HEK293 (cell line): ENCODE results near the gene METTL16.

Experiments used
- CTCF ChIA-PET: fragments of 350-600 bp; formaldehyde crosslinking; extraction: SDS; loops from one replicate; lab custom pipeline; 2021; ENCODE audit warnings: antibody characterized with exemption; lab: Yijun Ruan, JAX
- POLR2A ChIA-PET: fragments of 300-600 bp; formaldehyde crosslinking; extraction: SDS; loops from one replicate; lab custom pipeline; 2020; ENCODE audit warnings: antibody characterized with exemption, inconsistent platforms; lab: Yijun Ruan, JAX
- H3K27ac ChIP-seq: fragments of 200-500 bp; sonication (Bioruptor generic); 2 replicates; pipeline ENCODE4 v1.5.1; 2014; ENCODE audit warnings: low read depth, low read length, control low read depth, inconsistent platforms; ENCODE audit errors: extremely low read depth
- H3K36me3 ChIP-seq, 2 experiments: fragments of 200-500 bp in 1 of 2; sonication (Bioruptor generic) in 1 of 2; 1 replicate in 1 of 2; 2 replicates in 1 of 2; pipeline ENCODE4 v1.5.1; 2014 to 2017; ENCODE audit warnings: inconsistent platforms in 2 of 2, low read length in 2 of 2; ENCODE audit not compliant: control insufficient read depth in 2 of 2, insufficient read depth in 1 of 2
- H3K4me1 ChIP-seq: fragments of 200-500 bp; sonication (Bioruptor generic); 2 replicates; pipeline ENCODE4 v1.5.1; 2014; ENCODE audit warnings: mild to moderate bottlenecking, low read length, inconsistent platforms; ENCODE audit not compliant: control insufficient read depth, insufficient read depth
- H3K4me3 ChIP-seq: 2 replicates; pipeline ENCODE4 v1.5.1; 2011; ENCODE audit warnings: low read depth, mild to moderate bottlenecking, control low read depth, low read length, moderate library complexity
- H3K9me3 ChIP-seq: fragments of 200-500 bp; sonication (Bioruptor generic); 2 replicates; pipeline ENCODE4 v1.5.1; 2014; ENCODE audit warnings: low read depth, low read length, inconsistent platforms; ENCODE audit not compliant: control insufficient read depth, insufficient read depth
- BCL11A ChIP-seq: fragments of 450-650 bp; formaldehyde crosslinking; IDR thresholded peaks from 2 replicates; pipeline ENCODE4 v1.5.1; 2016; ENCODE audit warnings: low read depth, missing biosample characterization, missing genetic modification characterization
- SCRT2 ChIP-seq: fragments of 450-650 bp; formaldehyde crosslinking; IDR thresholded peaks from 2 replicates; pipeline ENCODE4 v1.5.1; 2016; ENCODE audit warnings: missing biosample characterization, missing genetic modification characterization
- ZEB2 ChIP-seq: fragments of 450-650 bp; formaldehyde crosslinking; IDR thresholded peaks from 2 replicates; pipeline ENCODE4 v1.5.1; 2016; ENCODE audit warnings: missing biosample characterization, missing genetic modification characterization
- ZIC2 ChIP-seq: fragments of 450-650 bp; formaldehyde crosslinking; IDR thresholded peaks from 2 replicates; pipeline ENCODE4 v1.5.1; 2016; ENCODE audit warnings: missing biosample characterization, missing genetic modification characterization
- ZNF10 ChIP-seq: fragments of 450-650 bp; formaldehyde crosslinking; IDR thresholded peaks from 2 replicates; pipeline ENCODE4 v1.5.1; 2017; ENCODE audit warnings: missing biosample characterization, missing genetic modification characterization
- ZNF121 ChIP-seq: fragments of 450-650 bp; formaldehyde crosslinking; IDR thresholded peaks from 2 replicates; pipeline ENCODE4 v1.5.1; 2016; ENCODE audit warnings: missing biosample characterization, missing genetic modification characterization
- ZNF169 ChIP-seq: fragments of 450-650 bp; formaldehyde crosslinking; IDR thresholded peaks from 2 replicates; pipeline ENCODE4 v1.5.1; 2016; ENCODE audit warnings: missing biosample characterization, missing genetic modification characterization
- ZNF223 ChIP-seq: fragments of 450-650 bp; formaldehyde crosslinking; IDR thresholded peaks from 2 replicates; pipeline ENCODE4 v1.5.1; 2016; ENCODE audit warnings: missing biosample characterization, missing genetic modification characterization
- ZNF274 ChIP-seq, 2 experiments: fragments of 200-500 bp in 1 of 2; fragments of 450-650 bp in 1 of 2; sonication (Bioruptor generic) in 1 of 2; formaldehyde crosslinking in 1 of 2; IDR thresholded peaks; 2 replicates each; pipeline versions ENCODE4 v1.5.1 to v1.6.1; 2014 to 2016; ENCODE audit warnings: borderline replicate concordance in 1 of 2, inconsistent platforms in 1 of 2, low read length in 1 of 2, missing biosample characterization in 1 of 2, missing genetic modification characterization in 1 of 2
- ZNF366 ChIP-seq: fragments of 450-650 bp; formaldehyde crosslinking; conservative IDR thresholded peaks from 2 replicates; pipeline ENCODE4 v1.5.1; 2016; ENCODE audit warnings: missing biosample characterization, missing genetic modification characterization
- ZNF514 ChIP-seq: fragments of 450-650 bp; formaldehyde crosslinking; IDR thresholded peaks from 2 replicates; pipeline ENCODE4 v1.5.1; 2016; ENCODE audit warnings: missing biosample characterization, missing genetic modification characterization
- ZNF585B ChIP-seq: fragments of 450-650 bp; formaldehyde crosslinking; IDR thresholded peaks from 2 replicates; pipeline ENCODE4 v1.5.1; 2016; ENCODE audit warnings: missing biosample characterization, missing genetic modification characterization
- ZNF707 ChIP-seq: fragments of 450-650 bp; formaldehyde crosslinking; IDR thresholded peaks from 2 replicates; pipeline ENCODE4 v1.5.1; 2016; ENCODE audit warnings: missing biosample characterization, missing genetic modification characterization
- ZNF776 ChIP-seq: fragments of 450-650 bp; formaldehyde crosslinking; IDR thresholded peaks from 2 replicates; pipeline ENCODE4 v1.5.0; 2017; ENCODE audit warnings: missing biosample characterization, missing genetic modification characterization, borderline replicate concordance
- TF ChIP-seq, protein P1 (sequence below): fragments of 450-650 bp; formaldehyde crosslinking; IDR thresholded peaks from 2 replicates; pipeline ENCODE4 v1.5.1; 2016; ENCODE audit warnings: missing biosample characterization, missing genetic modification characterization
- TF ChIP-seq, protein P2 (sequence below): fragments of 450-650 bp; formaldehyde crosslinking; IDR thresholded peaks from 2 replicates; pipeline ENCODE4 v1.5.1; 2016; ENCODE audit warnings: missing biosample characterization, missing genetic modification characterization
- TF ChIP-seq, protein P3 (sequence below): fragments of 450-650 bp; formaldehyde crosslinking; IDR thresholded peaks from 2 replicates; pipeline ENCODE4 v1.5.1; 2017; ENCODE audit warnings: missing biosample characterization, missing genetic modification characterization

Gene METTL16

DNA sequence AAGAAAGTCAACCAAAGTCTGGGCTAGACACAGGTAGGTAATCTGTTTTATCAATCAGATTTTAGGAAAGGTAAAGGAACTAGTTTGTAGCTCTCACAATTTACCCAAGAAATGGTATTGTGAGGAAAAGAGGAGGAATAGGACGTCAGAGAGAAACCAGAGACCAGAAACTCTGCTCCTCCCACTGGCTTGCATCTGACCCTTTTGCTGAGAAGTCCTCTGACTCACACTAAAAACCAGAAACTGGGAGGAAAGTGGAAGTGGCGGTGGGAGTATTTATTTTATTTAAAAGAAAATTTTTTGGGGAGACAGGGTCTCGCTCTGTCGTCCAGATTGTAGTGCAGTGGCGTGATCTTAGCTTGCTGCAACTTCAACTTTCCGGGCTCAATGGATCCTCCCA, 72.9 kb downstream of the METTL16 start:
- ChIA-PET POLR2A (no interaction called here), CTCF (interaction anchor here (0.7 to 2.3 kb wide), 3 partner anchors 23 to 237 kb away, joined by 3 to 10 read pairs (median 9); no protein-coding TSS in a partner anchor)
- no peak for TF ChIP-seq ZEB2 (tag by site-specific recombination)
- no peak for TF ChIP-seq ZNF366
- TF ChIP-seq ZNF707 (tag by site-specific recombination) = no peak
- TF ChIP-seq ZNF585B (tag by site-specific recombination) = no peak
- TF ChIP-seq ZNF274 (IDR thresholded peaks at IDR 0.05; ENCODE audit: low read length) = no peak
- no peak for TF ChIP-seq ZNF274 (tag by site-specific recombination; IDR thresholded peaks at IDR 0.05; ENCODE audit: borderline replicate concordance)
- no peak for TF ChIP-seq ZNF169 (tag by site-specific recombination)
- Histone ChIP-seq H3K27ac (no peak overlapping the region), H3K4me3 (no peak overlapping the region), H3K36me3 (peaks cover 45 to 58% of the 10 kb centered on the region in 2 experiments), H3K9me3 (no peaks in the 10 kb centered on the region), H3K4me1 (no peaks in the 10 kb centered on the region)

DNA sequence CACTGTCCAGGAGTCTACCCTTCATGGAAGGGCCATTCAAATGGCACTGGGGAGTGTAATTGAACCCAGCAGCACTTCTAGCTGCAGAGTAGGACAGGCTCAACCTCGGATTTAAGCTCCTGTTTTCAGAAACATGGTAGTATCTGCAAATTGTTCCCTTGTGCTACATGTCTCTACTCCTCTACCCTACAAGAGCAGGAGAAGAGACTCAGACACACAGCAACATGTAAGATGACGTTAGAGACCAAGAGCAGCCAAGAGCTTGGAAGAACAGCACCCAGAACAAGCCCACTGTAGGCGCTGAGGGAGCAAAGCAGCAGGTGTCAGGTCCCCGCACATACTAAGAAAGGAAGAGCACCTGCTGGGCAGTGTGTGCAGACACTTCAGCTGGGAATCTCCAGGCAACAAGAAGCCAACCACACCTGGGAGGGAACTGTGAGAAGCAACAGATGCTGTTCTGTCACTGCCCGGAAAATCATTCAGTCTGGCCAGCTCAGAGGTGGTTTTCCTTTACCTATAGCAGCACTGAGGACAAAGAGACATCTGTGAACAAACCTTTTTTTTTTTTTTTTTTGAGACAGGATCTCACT, 75.3 kb downstream of the METTL16 start:
- ChIA-PET CTCF (interaction anchor here (0.6 to 4.2 kb wide), 3 partner anchors 20 to 54 kb away, joined by 3 to 17 read pairs (median 10); no protein-coding TSS in a partner anchor), POLR2A (no interaction called here)
- Histone ChIP-seq H3K36me3 (peaks cover 55 to 71% of the 10 kb centered on the region in 2 experiments), H3K4me3 (no peak overlapping the region), H3K4me1 (no peaks in the 10 kb centered on the region), H3K9me3 (no peaks in the 10 kb centered on the region), H3K27ac (no peak overlapping the region)
- TF ChIP-seq, protein P1, sequence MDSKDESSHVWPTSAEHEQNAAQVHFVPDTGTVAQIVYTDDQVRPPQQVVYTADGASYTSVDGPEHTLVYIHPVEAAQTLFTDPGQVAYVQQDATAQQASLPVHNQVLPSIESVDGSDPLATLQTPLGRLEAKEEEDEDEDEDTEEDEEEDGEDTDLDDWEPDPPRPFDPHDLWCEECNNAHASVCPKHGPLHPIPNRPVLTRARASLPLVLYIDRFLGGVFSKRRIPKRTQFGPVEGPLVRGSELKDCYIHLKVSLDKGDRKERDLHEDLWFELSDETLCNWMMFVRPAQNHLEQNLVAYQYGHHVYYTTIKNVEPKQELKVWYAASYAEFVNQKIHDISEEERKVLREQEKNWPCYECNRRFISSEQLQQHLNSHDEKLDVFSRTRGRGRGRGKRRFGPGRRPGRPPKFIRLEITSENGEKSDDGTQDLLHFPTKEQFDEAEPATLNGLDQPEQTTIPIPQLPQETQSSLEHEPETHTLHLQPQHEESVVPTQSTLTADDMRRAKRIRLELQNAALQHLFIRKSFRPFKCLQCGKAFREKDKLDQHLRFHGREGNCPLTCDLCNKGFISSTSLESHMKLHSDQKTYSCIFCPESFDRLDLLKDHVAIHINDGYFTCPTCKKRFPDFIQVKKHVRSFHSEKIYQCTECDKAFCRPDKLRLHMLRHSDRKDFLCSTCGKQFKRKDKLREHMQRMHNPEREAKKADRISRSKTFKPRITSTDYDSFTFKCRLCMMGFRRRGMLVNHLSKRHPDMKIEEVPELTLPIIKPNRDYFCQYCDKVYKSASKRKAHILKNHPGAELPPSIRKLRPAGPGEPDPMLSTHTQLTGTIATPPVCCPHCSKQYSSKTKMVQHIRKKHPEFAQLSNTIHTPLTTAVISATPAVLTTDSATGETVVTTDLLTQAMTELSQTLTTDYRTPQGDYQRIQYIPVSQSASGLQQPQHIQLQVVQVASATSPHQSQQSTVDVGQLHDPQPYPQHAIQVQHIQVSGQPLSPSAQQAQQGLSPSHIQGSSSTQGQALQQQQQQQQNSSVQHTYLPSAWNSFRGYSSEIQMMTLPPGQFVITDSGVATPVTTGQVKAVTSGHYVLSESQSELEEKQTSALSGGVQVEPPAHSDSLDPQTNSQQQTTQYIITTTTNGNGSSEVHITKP (tag by site-specific recombination) = no peak
- TF ChIP-seq ZIC2 (tag by site-specific recombination) = peak; percentile 9; the same call in 1 of the 2 replicates
- TF ChIP-seq ZNF121 (tag by site-specific recombination) = 0 out of 2 replicates have a peak, but pooled peaks have one; percentile 20
- no peak for TF ChIP-seq BCL11A
- no peak for TF ChIP-seq ZNF10 (tag by site-specific recombination)
- TF ChIP-seq SCRT2 (tag by site-specific recombination) = peak; percentile 52

DNA sequence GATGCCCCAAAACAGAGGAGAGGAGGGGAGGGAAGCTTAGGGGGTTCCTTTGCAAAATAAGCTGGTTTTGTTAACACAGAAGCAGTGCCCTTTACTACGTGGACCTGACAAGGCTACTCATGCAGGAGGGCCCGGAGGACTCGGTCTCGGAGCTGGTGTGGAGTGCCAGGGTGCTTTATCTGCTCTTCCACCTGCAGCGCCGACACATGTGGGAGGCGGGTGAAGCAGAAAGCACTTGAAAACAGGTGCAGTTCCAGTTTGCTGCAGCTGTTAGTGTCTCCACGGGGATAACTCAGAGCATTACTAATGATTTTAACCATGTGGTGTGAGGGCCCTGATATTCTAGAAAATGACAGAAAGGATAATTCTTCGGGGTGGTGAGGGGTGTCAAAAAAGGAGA, 75.8 kb downstream of the METTL16 start:
- Histone ChIP-seq H3K9me3 (no peaks in the 10 kb centered on the region), H3K4me1 (no peaks in the 10 kb centered on the region), H3K27ac (no peak overlapping the region), H3K36me3 (peaks cover 50 to 69% of the 10 kb centered on the region in 2 experiments), H3K4me3 (no peak overlapping the region)
- ChIA-PET POLR2A (no interaction called here), CTCF (interaction anchor here (0.6 to 4.2 kb wide), 3 partner anchors 8 to 54 kb away, joined by 3 to 17 read pairs (median 3); no protein-coding TSS in a partner anchor)
- TF ChIP-seq ZNF776 = no peak
- TF ChIP-seq, protein P2, sequence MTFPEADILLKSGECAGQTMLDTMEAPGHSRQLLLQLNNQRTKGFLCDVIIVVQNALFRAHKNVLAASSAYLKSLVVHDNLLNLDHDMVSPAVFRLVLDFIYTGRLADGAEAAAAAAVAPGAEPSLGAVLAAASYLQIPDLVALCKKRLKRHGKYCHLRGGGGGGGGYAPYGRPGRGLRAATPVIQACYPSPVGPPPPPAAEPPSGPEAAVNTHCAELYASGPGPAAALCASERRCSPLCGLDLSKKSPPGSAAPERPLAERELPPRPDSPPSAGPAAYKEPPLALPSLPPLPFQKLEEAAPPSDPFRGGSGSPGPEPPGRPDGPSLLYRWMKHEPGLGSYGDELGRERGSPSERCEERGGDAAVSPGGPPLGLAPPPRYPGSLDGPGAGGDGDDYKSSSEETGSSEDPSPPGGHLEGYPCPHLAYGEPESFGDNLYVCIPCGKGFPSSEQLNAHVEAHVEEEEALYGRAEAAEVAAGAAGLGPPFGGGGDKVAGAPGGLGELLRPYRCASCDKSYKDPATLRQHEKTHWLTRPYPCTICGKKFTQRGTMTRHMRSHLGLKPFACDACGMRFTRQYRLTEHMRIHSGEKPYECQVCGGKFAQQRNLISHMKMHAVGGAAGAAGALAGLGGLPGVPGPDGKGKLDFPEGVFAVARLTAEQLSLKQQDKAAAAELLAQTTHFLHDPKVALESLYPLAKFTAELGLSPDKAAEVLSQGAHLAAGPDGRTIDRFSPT (tag by site-specific recombination) = no peak
- TF ChIP-seq ZNF223 (tag by site-specific recombination) = no peak
- TF ChIP-seq, protein P3, sequence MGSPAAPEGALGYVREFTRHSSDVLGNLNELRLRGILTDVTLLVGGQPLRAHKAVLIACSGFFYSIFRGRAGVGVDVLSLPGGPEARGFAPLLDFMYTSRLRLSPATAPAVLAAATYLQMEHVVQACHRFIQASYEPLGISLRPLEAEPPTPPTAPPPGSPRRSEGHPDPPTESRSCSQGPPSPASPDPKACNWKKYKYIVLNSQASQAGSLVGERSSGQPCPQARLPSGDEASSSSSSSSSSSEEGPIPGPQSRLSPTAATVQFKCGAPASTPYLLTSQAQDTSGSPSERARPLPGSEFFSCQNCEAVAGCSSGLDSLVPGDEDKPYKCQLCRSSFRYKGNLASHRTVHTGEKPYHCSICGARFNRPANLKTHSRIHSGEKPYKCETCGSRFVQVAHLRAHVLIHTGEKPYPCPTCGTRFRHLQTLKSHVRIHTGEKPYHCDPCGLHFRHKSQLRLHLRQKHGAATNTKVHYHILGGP (tag by site-specific recombination) = no peak
- no peak for TF ChIP-seq ZNF514 (tag by site-specific recombination)
